ENCODE measurements around the gene ILF3. TPM values are rescaled to one million over a fixed set of nuclear protein-coding genes. Genes with fewer than 3 reads are reported as not detected.

Gene ILF3
- total RNA-seq, 2 experiments from 2014 or later: 308 to 553 TPM

DNA sequence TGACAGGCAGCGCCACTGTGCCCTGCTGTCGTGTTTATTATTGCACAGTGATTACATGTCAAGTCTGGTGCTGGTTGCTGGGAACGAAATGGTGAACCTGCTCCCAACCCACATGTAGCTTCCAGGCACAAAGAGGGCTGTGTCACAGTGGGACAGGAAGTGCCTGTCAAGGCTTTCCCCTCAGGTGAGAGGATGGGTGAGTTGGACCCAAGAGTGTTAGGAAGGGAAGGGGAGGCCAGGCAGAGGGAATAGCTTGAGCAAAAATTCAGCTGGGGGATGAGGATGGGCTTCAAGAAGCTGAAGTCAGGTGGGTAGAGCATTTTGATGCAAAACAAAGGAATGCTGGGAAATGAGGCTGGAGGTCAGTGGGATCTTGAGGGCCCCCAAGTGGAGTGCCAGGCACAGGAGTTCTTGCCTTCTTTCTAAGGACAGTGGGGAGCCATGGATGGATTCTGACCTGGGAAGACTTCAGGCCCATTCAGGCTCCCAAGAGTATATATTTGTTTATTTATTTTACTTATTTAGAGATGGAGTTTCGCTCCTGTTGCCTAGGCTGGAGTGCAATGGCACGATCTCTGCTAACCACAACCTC lies 38.6 kb downstream of the ILF3 start:
- Histone ChIP-seq H3K27ac (ENCODE audit: low read depth, low read length, poor library complexity, severe bottlenecking) (no peak overlapping the region), H4K20me1 (ENCODE audit: insufficient read depth, low read length) (peaks cover 8% of the 10 kb centered on the region; the same call in 1 of the 2 replicates), H2AFZ (ENCODE audit: low read length) (no peak overlapping the region), H3K9me3 (ENCODE audit: low read length) (no peaks in the 10 kb centered on the region), H3K79me2 (ENCODE audit: insufficient read depth, low read depth, low read length) (no peaks in the 10 kb centered on the region), H3K4me1 (ENCODE audit: insufficient read depth, low read length, poor library complexity, severe bottlenecking) (no peaks in the 10 kb centered on the region), H3K9me2 (ENCODE audit: insufficient read depth, low read length) (no peaks in the 10 kb centered on the region), H3K36me3 (ENCODE audit: insufficient read depth, low read length) (peaks cover 56% of the 10 kb centered on the region), H3K4me3 (ENCODE audit: low read depth, low read length, poor library complexity, severe bottlenecking) (no peak overlapping the region), H3K4me2 (ENCODE audit: low read length) (no peak overlapping the region)
- no TSS peak for BruUV-seq (replicated peaks)
- no peak for DNase-seq (ENCODE audit: low spot score)
- intact Hi-C loops (cut with micrococcal nuclease; ENCODE audit: unreplicated experiment): no loop called here
- CTCF ChIA-PET (ENCODE audit: unreplicated experiment): interaction anchor here (0.8 kb wide), 1 partner anchor 111 kb away, joined by 3 read pairs; no protein-coding TSS in a partner anchor
- POLR2A ChIA-PET: interaction anchor here (0.7 kb wide), 1 partner anchor 124 kb away, joined by 3 read pairs; no protein-coding TSS in a partner anchor
- TF ChIP-seq, protein P1, sequence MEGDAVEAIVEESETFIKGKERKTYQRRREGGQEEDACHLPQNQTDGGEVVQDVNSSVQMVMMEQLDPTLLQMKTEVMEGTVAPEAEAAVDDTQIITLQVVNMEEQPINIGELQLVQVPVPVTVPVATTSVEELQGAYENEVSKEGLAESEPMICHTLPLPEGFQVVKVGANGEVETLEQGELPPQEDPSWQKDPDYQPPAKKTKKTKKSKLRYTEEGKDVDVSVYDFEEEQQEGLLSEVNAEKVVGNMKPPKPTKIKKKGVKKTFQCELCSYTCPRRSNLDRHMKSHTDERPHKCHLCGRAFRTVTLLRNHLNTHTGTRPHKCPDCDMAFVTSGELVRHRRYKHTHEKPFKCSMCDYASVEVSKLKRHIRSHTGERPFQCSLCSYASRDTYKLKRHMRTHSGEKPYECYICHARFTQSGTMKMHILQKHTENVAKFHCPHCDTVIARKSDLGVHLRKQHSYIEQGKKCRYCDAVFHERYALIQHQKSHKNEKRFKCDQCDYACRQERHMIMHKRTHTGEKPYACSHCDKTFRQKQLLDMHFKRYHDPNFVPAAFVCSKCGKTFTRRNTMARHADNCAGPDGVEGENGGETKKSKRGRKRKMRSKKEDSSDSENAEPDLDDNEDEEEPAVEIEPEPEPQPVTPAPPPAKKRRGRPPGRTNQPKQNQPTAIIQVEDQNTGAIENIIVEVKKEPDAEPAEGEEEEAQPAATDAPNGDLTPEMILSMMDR (conservative IDR thresholded peaks at IDR 0.05; ENCODE audit: low read length): no peak

DNA sequence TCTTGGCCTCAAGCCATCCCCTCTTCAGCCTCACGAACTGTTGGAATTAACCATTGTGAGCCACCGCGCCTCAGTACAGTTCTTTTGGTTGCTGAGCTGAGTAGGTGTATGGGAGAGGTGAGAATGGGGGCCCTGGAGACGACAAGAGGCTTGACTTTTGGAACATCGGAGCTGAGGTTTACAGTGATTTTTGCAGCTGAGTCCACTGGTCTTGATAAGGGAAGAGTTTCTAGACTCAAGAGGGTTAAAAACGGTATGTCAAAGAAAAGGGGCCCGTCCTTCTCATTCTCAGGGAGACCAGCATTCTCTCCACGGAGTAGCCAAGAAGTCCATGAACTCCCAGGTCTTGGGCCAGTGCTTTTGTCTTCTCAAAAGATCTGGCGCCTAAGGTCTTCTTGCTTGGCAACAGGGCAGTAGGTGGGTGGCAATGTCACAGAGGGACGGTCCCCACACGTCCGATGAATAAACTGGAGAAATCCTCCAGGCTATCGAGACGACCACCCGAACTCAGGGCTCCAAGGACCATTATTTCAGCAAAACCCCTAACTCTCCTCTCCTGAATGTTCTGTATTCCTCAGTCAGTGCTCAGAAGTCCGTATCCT lies 40.7 kb downstream of the ILF3 start:
- DNase-seq (ENCODE audit: low spot score): no peak
- POLR2A ChIA-PET: interaction anchor here (0.6 kb wide), 2 partner anchors 68 to 196 kb away, joined by 3 read pairs; no protein-coding TSS in a partner anchor
- CTCF ChIA-PET (ENCODE audit: unreplicated experiment): no interaction called here
- Histone ChIP-seq H2AFZ (ENCODE audit: low read length) (no peak overlapping the region), H3K9me3 (ENCODE audit: low read length) (no peaks in the 10 kb centered on the region), H3K36me3 (ENCODE audit: insufficient read depth, low read length) (peaks cover 35% of the 10 kb centered on the region), H3K4me1 (ENCODE audit: insufficient read depth, low read length, poor library complexity, severe bottlenecking) (no peaks in the 10 kb centered on the region), H3K4me3 (ENCODE audit: low read depth, low read length, poor library complexity, severe bottlenecking) (no peak overlapping the region), H3K9me2 (ENCODE audit: insufficient read depth, low read length) (no peaks in the 10 kb centered on the region), H3K27ac (ENCODE audit: low read depth, low read length, poor library complexity, severe bottlenecking) (no peak overlapping the region), H3K4me2 (ENCODE audit: low read length) (no peak overlapping the region), H3K79me2 (ENCODE audit: insufficient read depth, low read depth, low read length) (no peaks in the 10 kb centered on the region), H4K20me1 (ENCODE audit: insufficient read depth, low read length) (peaks cover 2% of the 10 kb centered on the region; the same call in 1 of the 2 replicates)
- no TSS peak for BruUV-seq (replicated peaks)
- TF ChIP-seq, protein P1 (conservative IDR thresholded peaks at IDR 0.05; ENCODE audit: low read length): no peak
- TF ChIP-seq EZH2phosphoT487 (IDR thresholded peaks at IDR 0.05; ENCODE audit: borderline replicate concordance, low read depth, low read length): no peak
- intact Hi-C loops (cut with micrococcal nuclease; ENCODE audit: unreplicated experiment): no loop called here

Measured in OCI-LY7 (cell line).